Measurements from ENCODE around the gene GFOD1.
A peak's percentile ranks its signal among the peaks of the same experiment; 100 is the strongest.
"Not testable (repeated sequence)": the region's sequence is repeated elsewhere in the genome, so short reads cannot be mapped to it uniquely, and the experiment has no call there.

Gene GFOD1

DNA sequence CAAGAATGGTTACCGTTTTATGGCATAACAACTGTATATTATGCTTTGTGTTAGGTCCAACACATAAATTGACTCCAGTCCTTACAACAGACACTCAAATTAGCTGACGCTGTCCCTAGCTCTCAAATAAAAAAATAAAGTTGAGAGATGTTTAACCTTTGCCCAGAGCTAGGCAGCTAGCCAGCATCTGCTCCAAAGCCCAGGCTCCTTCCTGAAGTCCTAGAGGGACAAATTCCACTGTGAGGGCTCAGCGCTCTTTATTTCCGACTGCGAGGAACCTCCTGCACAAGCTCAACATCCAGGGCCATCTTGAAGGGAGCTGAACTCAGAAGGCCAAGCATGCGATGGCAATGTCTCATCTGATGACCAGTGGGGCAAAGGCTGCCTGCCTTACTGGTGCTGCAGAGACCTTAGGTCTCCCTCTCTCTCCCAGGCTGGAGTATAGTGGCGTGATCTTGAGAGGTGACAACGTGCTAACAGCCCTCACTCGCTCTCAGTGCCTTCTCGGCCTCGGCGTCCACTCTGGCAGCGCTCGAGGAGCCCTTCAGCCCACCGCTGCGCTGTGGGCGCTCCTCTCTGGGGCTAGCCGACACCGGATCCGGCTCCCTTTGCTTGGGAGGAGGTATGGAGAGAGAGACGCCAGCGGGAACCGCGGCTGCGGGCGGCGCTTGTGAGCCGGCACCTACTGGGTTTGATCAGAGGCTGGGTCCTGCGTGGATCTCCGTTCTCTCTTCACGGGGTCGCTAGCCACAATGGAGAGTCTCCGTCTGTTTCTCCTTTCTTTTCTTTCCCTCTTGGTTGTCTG lies 24.7 kb upstream of the GFOD1 start:
- DNase-seq = no peak

GRCh38 chr6:13511141-13511571 lies 23.8 kb upstream of the GFOD1 start:
- DNase-seq = not testable (repeated sequence)

DNA sequence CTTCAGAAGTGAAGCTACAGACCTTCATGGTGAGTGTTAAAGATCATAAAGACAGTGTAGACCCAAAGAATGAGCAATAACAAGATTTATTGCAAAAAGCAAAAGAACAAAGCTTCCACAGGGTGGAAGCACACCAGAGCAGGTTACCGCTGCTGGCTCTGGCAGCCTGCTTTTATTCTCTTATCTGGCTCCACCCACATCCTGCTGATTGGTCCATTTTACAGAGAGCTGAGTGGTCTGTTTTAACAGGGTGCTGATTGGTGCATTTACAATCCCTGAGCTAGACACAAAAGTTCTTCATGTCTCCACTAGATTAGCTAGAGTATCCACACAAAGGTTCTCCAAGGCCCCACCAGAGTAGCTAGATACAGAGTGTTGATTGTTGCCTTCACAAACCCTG lies 23.0 kb upstream of the GFOD1 start:
- not testable (repeated sequence) for DNase-seq

GRCh38 chr6:13508711-13509705 lies 21.6 kb upstream of the GFOD1 start:
- no peak for DNase-seq

- no peak for DNase-seq
Observed at GRCh38 chr6:13507306-13507860, 20.0 kb upstream of the GFOD1 start.

DNA sequence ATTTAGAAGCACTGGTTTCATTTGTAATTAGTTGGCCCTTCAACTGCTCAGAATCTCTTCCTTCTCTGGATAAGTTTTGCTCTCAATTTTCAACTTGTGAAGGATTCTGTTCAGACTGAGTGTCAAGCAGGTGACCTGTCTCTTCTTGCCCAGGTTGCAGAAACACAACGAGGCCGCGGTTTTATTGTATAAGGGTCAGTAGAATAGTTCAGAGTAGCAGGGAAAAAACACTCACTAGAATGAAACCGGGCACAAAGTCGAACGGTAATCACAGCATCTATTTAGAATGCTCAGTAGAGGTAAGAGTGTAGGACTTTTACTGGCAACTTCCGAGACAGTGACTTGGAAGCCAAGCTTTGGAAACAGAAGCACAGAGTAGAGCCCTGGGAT lies 17.9 kb upstream of the GFOD1 start:
- no peak for DNase-seq

GRCh38 chr6:13504611-13505344 lies 17.4 kb upstream of the GFOD1 start:
- no peak for DNase-seq

GRCh38 chr6:13500915-13501314 lies 13.5 kb upstream of the GFOD1 start:
- no peak for DNase-seq

DNA sequence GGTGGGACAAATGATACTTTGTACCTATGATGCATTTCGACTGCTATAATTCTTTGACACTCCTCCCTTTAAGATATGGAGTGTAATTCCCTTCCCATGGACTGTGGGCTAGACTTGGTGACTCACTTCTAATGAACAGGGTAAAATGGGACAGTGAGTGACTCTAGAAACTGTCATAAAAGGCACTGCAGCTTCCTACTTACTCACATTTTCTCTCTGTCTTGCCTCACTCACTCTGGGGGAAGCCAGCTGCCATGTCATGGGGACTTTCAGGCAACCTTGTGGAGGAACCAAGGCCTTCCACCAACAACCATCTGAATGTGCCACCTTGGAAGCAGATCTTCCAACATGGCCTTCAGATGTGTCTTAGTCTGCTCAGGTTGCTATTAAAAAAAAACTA lies 12.9 kb upstream of the GFOD1 start:
- DNase-seq = no peak

DNA sequence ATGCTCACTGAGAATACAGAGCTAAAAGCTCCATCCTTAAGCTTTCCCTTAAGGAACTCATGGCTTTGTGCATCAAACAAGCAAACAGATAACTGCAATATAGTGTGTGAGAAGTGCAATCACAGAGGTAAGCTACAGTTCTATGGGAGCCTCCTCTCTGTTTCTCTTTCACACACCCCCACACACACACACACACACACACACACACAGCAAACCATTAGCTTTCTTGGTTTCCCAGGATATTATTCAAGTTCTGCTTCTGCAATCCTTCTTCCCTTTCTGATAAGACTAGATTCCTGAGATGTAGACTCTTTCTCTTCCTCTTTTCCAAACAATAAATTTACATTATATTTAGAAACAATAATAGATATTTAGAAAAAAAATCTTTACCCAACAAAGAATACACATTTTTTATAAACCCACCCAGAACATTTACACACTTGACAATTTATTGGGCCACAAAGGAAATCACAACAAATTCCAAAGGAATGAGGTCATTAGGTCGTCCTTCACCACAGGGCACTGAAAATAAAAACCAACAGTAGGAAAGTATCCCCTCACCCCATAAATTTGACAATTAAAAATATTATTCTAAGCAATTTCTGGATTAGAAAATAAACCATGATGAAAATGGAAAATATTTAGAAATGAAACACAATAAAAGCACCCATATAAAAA lies 9.3 kb upstream of the GFOD1 start:
- no peak for DNase-seq

GRCh38 chr6:13495818-13496217 lies 8.4 kb upstream of the GFOD1 start:
- no peak for DNase-seq

DNA sequence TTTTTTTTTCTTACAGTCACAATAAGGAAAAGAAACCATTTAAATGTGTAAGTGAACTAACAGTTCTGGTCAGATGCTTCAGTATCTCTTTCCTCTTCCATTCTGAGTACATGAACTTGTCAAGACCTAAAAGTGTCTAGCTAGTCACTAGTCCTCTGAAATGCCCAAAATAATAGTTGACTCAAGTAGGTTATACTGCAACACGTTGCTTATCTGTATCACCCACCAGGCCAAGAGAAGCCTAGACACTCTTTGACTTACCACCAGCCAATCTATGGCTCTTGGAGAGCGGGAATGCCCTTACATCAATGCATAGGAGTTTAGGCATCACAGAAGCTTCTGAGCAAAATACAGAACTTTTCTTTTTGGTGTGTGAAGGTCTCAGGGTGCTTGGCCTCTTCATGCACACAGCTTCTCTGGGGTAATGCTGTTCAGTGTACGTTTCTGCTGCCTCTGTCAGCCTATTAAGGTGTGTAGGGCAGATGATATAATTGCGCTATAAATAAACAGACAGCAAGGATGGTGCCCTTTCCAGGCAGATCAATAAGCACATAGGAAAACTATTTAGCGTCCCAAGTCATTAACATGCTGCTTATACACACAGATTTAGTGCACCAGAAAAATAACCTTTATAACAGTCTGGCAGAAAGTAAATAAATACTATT lies 7.8 kb upstream of the GFOD1 start:
- DNase-seq = no peak

DNA sequence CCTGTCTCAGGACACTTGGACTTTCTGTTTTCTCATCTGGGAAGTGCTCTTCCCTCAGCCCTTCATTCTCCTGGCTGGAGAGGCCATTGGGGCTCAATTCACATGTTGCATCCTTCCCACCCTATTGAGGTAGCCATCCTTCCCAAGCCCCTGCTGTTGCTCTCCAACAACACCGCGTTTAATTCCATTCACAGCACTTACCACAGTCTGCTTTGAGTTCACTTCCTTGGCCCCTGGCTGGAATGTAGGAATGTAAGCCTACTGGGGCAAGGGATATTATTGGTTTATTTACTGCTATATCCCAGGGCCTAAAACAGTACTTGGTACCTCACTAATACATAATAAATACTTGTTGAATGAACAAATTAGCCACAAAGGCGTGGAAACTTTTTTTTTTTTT lies 6.7 kb upstream of the GFOD1 start:
- no peak for DNase-seq

DNA sequence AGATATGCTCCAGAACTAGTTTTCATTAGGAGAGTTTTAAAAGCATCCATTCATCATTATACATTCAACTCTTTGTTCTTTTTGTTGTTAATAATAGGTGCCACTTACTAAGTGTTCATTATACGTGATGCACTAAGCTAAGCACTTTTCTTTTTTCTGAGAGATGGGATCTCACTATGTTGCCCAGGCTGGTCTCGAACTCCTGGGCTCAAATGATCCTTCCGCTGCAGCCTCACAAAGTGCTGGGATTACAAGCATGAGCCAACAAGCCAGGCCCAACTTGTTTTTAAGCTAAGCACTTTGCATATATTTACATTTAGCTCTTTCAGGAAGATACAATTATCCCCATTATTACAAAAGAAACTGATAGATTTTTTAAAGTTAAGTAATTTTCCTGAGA lies 5.7 kb upstream of the GFOD1 start:
- no peak for DNase-seq

- DNase-seq = no peak
Observed at GRCh38 chr6:13492357-13492756, 5.0 kb upstream of the GFOD1 start.

DNA sequence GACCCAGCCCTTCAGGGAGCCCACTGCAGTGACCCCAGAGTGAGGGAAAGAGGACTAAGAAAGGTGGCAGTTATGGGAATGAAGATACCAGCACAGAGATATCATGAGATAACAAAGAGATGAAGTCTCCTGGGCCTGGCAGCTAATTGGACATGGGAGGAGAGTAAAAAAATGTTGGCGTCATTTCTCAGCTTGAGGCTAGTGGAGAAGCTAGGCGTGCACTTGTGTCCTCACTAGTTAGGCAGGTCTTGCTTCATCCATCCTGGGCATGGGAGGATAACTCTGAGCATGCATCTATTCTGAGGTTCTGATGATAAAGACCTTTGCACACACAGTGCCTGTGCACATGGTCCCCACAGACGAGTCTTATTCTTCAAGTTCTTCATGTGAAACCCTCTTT lies 4.1 kb upstream of the GFOD1 start:
- DNase-seq = no peak

GRCh38 chr6:13490402-13490801 lies 3.0 kb upstream of the GFOD1 start:
- DNase-seq = no peak

DNA sequence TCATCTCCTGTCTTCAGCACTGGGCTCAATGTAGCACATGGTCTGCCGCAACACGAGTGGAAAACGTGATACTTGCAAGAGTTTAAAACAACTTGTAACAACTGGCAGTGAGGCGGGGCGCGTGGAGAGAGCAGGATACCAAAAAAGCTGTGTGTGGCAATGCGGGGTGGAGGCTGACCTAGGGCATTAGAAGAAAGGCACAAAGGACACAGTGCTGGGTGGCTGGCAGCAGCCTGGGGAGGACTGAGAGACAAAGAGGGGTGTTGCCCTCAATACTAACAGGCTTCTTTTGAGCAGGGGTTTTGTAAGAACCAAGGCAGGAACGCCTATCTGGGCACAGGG lies 1.5 kb upstream of the GFOD1 start:
- DNase-seq = no peak

GRCh38 chr6:13488015-13488895 lies 855 bp upstream of the GFOD1 start:
- no peak for DNase-seq

GRCh38 chr6:13486679-13487121 lies 700 bp downstream of the GFOD1 start:
- DNase-seq = peak; percentile 21
